HEK293 (cell line): ENCODE data around the gene NDC1.

ENCODE experiments used
- ZBTB1 ChIP-seq: fragments of 450-650 bp; formaldehyde crosslinking; IDR thresholded peaks from 2 replicates; pipeline ENCODE4 v1.5.1; 2016; ENCODE audit warnings: missing biosample characterization, missing genetic modification characterization
- TF ChIP-seq, protein P1 (sequence below): fragments of 450-650 bp; formaldehyde crosslinking; IDR thresholded peaks from 2 replicates; pipeline ENCODE4 v1.5.1; 2016; ENCODE audit warnings: missing biosample characterization, missing genetic modification characterization

GRCh38 chr1:53717025-53717804 is 120.9 kb downstream of the NDC1 start:
- TF ChIP-seq ZBTB1 = no peak
- TF ChIP-seq, protein P1, sequence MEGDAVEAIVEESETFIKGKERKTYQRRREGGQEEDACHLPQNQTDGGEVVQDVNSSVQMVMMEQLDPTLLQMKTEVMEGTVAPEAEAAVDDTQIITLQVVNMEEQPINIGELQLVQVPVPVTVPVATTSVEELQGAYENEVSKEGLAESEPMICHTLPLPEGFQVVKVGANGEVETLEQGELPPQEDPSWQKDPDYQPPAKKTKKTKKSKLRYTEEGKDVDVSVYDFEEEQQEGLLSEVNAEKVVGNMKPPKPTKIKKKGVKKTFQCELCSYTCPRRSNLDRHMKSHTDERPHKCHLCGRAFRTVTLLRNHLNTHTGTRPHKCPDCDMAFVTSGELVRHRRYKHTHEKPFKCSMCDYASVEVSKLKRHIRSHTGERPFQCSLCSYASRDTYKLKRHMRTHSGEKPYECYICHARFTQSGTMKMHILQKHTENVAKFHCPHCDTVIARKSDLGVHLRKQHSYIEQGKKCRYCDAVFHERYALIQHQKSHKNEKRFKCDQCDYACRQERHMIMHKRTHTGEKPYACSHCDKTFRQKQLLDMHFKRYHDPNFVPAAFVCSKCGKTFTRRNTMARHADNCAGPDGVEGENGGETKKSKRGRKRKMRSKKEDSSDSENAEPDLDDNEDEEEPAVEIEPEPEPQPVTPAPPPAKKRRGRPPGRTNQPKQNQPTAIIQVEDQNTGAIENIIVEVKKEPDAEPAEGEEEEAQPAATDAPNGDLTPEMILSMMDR (tag by site-specific recombination) = no peak
